Liver (tissue), 9 donors: ENCODE measurements around the gene FOXM1. TPM values are rescaled to one million over a fixed set of nuclear protein-coding genes. Genes with fewer than 3 reads are reported as not detected.

Source experiments
- DNase-seq: peaks from one replicate; pipeline ENCODE4 v3.0.0-alpha.2; 2017; ENCODE audit warnings: low spot score
- H3K27ac ChIP-seq, 2 donors: one replicate each; pipeline ENCODE4 v1.7.0; 2013; ENCODE audit warnings: inconsistent platforms in 2 of 2, low read length in 2 of 2, control low read depth in 1 of 2, low read depth in 1 of 2, mild to moderate bottlenecking in 1 of 2
- H3K27me3 ChIP-seq, 4 donors: one replicate each; pipeline versions ENCODE4 v1.6.1 to v1.7.0; 2013; ENCODE audit warnings: low read length in 3 of 4, inconsistent platforms in 1 of 4, mild to moderate bottlenecking in 1 of 4, moderate library complexity in 1 of 4; ENCODE audit not compliant: control insufficient read depth in 4 of 4, insufficient read depth in 4 of 4
- H3K36me3 ChIP-seq, 4 donors: one replicate each; pipeline versions ENCODE4 v1.6.1 to v1.7.0; 2013; ENCODE audit warnings: low read length in 3 of 4, mild to moderate bottlenecking in 3 of 4, low read depth in 1 of 4, moderate library complexity in 1 of 4; ENCODE audit not compliant: control insufficient read depth in 4 of 4, insufficient read depth in 3 of 4
- H3K4me1 ChIP-seq, 4 donors: one replicate each; pipeline versions ENCODE4 v1.6.1 to v1.7.0; 2013; ENCODE audit warnings: low read length in 3 of 4, mild to moderate bottlenecking in 3 of 4, moderate library complexity in 1 of 4; ENCODE audit not compliant: control insufficient read depth in 4 of 4, insufficient read depth in 4 of 4
- H3K4me3 ChIP-seq, 3 donors: one replicate each; pipeline versions ENCODE4 v1.6.1 to v1.7.0; 2013; ENCODE audit warnings: low read length in 3 of 3, control low read depth in 1 of 3, low read depth in 1 of 3, mild to moderate bottlenecking in 1 of 3
- H3K9ac ChIP-seq, 2 donors: one replicate each; pipeline ENCODE4 v1.7.0; 2013; ENCODE audit warnings: low read length in 2 of 2, mild to moderate bottlenecking in 2 of 2, moderate library complexity in 2 of 2, control low read depth in 1 of 2, low read depth in 1 of 2
- H3K9me3 ChIP-seq, 4 donors: one replicate each; pipeline versions ENCODE4 v1.6.1 to v1.7.0; 2013; ENCODE audit warnings: low read length in 3 of 4; ENCODE audit not compliant: control insufficient read depth in 4 of 4
- ATF3 ChIP-seq: IDR thresholded peaks from 2 replicates; pipeline ENCODE4 v1.6.1; 2016; ENCODE audit warnings: antibody characterized with exemption
- CTCF ChIP-seq: fragments of 150-350 bp; IDR thresholded peaks from 2 replicates; pipeline ENCODE4 v1.5.1; 2017; ENCODE audit warnings: improper control_type of control experiment, low read depth, low read length; ENCODE audit not compliant: missing input control
- EGR1 ChIP-seq, 2 donors: IDR thresholded peaks; 2 replicates each; pipeline ENCODE4 v1.6.1; 2016 to 2018; ENCODE audit warnings: antibody characterized with exemption in 2 of 2, low read depth in 2 of 2
- FOXA1 ChIP-seq: IDR thresholded peaks from 2 replicates; pipeline ENCODE4 v1.6.1; 2016; ENCODE audit warnings: antibody characterized with exemption
- GABPA ChIP-seq, 2 donors: IDR thresholded peaks in 1 of 2; conservative IDR thresholded peaks in 1 of 2; 2 replicates each; pipeline ENCODE4 v1.6.1; 2016; ENCODE audit warnings: antibody characterized with exemption in 2 of 2, mild to moderate bottlenecking in 1 of 2, moderate library complexity in 1 of 2
- HNF4A ChIP-seq, 2 donors: conservative IDR thresholded peaks; 2 replicates each; pipeline ENCODE4 v1.6.1; 2016; ENCODE audit warnings: antibody characterized with exemption in 2 of 2, mild to moderate bottlenecking in 2 of 2
- HNF4G ChIP-seq: IDR thresholded peaks from 2 replicates; pipeline ENCODE4 v1.6.1; 2016; ENCODE audit warnings: antibody characterized with exemption
- JUND ChIP-seq, 2 donors: IDR thresholded peaks; 2 replicates each; pipeline ENCODE4 v1.6.1; 2016; ENCODE audit warnings: antibody characterized with exemption in 2 of 2
- NR2F2 ChIP-seq: IDR thresholded peaks from 2 replicates; pipeline ENCODE4 v1.6.1; 2016; ENCODE audit warnings: antibody characterized with exemption
- RAD21 ChIP-seq, 2 donors: IDR thresholded peaks; 2 replicates each; pipeline ENCODE4 v1.6.1; 2016; ENCODE audit warnings: antibody characterized with exemption in 2 of 2, mild to moderate bottlenecking in 2 of 2
- RXRA ChIP-seq, 2 donors: IDR thresholded peaks; 2 replicates each; pipeline ENCODE4 v1.6.1; 2017 to 2018; ENCODE audit warnings: antibody characterized with exemption in 2 of 2, mild to moderate bottlenecking in 1 of 2
- SP1 ChIP-seq: IDR thresholded peaks from 2 replicates; pipeline ENCODE4 v1.6.1; 2018; ENCODE audit warnings: antibody characterized with exemption, mild to moderate bottlenecking
- TAF1 ChIP-seq: conservative IDR thresholded peaks from 2 replicates; pipeline ENCODE4 v1.6.1; 2016; ENCODE audit warnings: antibody characterized with exemption, mild to moderate bottlenecking
- YY1 ChIP-seq: IDR thresholded peaks from 2 replicates; pipeline ENCODE4 v1.6.1; 2016; ENCODE audit warnings: antibody characterized with exemption, mild to moderate bottlenecking
- WGBS: extraction: QIAGEN DNeasy Blood & Tissue Kit; methylation state at CpG from one replicate; pipeline ENCODE4 v1.1.7; 2013; 5-methylcytosine and 5-hydroxymethylcytosine counted together
- polyA plus RNA-seq, 2 donors: library from polyadenylated mRNA; stranded (reverse) in 1 of 2; unstranded in 1 of 2; fragments of 200-250 nt in 1 of 2; fragments of >200 nt in 1 of 2; fragmentation: Nextera tagmentation in 1 of 2; extraction: Ambion mirVana in 1 of 2; gene quantifications; one replicate each; pipeline versions ENCODE4 v1.2.1 to v1.2.3, GENCODE V29; 2013 to 2015
- total RNA-seq, 2 donors: library from RNA; depleted of rRNA; stranded (reverse); fragments of >200 nt; gene quantifications; one replicate each; pipeline ENCODE4 v1.2.3, GENCODE V29; 2014
- TF ChIP-seq, protein P1 (sequence below): IDR thresholded peaks from 2 replicates; pipeline ENCODE4 v1.6.1; 2016; ENCODE audit warnings: antibody characterized with exemption
- TF ChIP-seq, protein P2 (sequence below): IDR thresholded peaks from 2 replicates; pipeline ENCODE4 v1.6.1; 2016; ENCODE audit warnings: antibody characterized with exemption, mild to moderate bottlenecking
- TF ChIP-seq, protein P3 (sequence below): IDR thresholded peaks from 2 replicates; pipeline ENCODE4 v1.6.1; 2016; ENCODE audit warnings: antibody characterized with exemption
- donor health status: healthy.
- donor health status: healthy.
- donor health status: healthy.
- donor health status: healthy.
- donor health status: healthy.

FOXM1 gene
- total and polyA plus RNA-seq, 4 donors = 0.81 to 10.3 (median 4.6) TPM; not detected in 1

DNA sequence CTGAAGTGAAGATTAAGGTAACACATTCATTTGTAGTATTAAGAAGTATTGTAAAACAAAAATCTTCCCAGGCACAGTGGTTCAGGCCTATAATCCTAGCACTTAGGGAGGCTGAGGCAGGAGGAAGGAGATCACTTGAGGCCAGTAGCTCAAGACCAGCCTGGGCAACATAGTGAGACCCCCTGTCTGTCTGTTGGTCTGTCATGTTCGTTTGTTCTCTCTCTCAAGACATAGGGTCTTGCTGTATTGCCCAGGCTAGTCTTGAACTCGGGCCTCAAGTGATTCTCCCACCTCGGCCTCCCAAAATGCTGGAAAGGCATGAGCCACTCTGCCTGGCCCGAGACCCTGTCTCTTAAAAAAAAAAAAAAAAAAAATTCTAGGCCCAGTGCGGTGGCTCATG, 20.4 kb upstream of the FOXM1 start:
- H3K4me3 ChIP-seq = no peak overlapping the region
- no peaks in the 10 kb centered on the region for H3K27me3 ChIP-seq
- no peak overlapping the region for H3K27ac ChIP-seq
- DNase-seq = no peak
- WGBS = over 99% methylated on average over 5 of the region's 5 CpGs
- no peak overlapping the region for H3K9ac ChIP-seq
- no peaks in the 10 kb centered on the region for H3K36me3 ChIP-seq
- H3K4me1 ChIP-seq = peaks cover 0 to 5% (median 0%) of the 10 kb centered on the region in 4 donors
- H3K9me3 ChIP-seq = no peaks in the 10 kb centered on the region
- TF ChIP-seq, protein P1, sequence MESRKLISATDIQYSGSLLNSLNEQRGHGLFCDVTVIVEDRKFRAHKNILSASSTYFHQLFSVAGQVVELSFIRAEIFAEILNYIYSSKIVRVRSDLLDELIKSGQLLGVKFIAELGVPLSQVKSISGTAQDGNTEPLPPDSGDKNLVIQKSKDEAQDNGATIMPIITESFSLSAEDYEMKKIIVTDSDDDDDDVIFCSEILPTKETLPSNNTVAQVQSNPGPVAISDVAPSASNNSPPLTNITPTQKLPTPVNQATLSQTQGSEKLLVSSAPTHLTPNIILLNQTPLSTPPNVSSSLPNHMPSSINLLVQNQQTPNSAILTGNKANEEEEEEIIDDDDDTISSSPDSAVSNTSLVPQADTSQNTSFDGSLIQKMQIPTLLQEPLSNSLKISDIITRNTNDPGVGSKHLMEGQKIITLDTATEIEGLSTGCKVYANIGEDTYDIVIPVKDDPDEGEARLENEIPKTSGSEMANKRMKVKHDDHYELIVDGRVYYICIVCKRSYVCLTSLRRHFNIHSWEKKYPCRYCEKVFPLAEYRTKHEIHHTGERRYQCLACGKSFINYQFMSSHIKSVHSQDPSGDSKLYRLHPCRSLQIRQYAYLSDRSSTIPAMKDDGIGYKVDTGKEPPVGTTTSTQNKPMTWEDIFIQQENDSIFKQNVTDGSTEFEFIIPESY = no peak
- TF ChIP-seq CTCF (no peak), YY1 (no peak), HNF4G (no peak), RAD21 (IDR thresholded peaks at IDR 0.05) (no peak), ATF3 (no peak), TAF1 (no peak), JUND (IDR thresholded peaks at IDR 0.05) (no peak), NR2F2 (no peak), RXRA (IDR thresholded peaks at IDR 0.05) (no peak), EGR1 (IDR thresholded peaks at IDR 0.05; ENCODE audit: low read depth in 2 of 2) (no peak), SP1 (no peak), GABPA (IDR thresholded peaks at IDR 0.05 in 1 of 2, conservative IDR thresholded peaks at IDR 0.05 in 1 of 2) (no peak)
- TF ChIP-seq, protein P2, sequence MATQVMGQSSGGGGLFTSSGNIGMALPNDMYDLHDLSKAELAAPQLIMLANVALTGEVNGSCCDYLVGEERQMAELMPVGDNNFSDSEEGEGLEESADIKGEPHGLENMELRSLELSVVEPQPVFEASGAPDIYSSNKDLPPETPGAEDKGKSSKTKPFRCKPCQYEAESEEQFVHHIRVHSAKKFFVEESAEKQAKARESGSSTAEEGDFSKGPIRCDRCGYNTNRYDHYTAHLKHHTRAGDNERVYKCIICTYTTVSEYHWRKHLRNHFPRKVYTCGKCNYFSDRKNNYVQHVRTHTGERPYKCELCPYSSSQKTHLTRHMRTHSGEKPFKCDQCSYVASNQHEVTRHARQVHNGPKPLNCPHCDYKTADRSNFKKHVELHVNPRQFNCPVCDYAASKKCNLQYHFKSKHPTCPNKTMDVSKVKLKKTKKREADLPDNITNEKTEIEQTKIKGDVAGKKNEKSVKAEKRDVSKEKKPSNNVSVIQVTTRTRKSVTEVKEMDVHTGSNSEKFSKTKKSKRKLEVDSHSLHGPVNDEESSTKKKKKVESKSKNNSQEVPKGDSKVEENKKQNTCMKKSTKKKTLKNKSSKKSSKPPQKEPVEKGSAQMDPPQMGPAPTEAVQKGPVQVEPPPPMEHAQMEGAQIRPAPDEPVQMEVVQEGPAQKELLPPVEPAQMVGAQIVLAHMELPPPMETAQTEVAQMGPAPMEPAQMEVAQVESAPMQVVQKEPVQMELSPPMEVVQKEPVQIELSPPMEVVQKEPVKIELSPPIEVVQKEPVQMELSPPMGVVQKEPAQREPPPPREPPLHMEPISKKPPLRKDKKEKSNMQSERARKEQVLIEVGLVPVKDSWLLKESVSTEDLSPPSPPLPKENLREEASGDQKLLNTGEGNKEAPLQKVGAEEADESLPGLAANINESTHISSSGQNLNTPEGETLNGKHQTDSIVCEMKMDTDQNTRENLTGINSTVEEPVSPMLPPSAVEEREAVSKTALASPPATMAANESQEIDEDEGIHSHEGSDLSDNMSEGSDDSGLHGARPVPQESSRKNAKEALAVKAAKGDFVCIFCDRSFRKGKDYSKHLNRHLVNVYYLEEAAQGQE = no peak
- TF ChIP-seq, protein P3, sequence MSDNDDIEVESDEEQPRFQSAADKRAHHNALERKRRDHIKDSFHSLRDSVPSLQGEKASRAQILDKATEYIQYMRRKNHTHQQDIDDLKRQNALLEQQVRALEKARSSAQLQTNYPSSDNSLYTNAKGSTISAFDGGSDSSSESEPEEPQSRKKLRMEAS = no peak

DNA sequence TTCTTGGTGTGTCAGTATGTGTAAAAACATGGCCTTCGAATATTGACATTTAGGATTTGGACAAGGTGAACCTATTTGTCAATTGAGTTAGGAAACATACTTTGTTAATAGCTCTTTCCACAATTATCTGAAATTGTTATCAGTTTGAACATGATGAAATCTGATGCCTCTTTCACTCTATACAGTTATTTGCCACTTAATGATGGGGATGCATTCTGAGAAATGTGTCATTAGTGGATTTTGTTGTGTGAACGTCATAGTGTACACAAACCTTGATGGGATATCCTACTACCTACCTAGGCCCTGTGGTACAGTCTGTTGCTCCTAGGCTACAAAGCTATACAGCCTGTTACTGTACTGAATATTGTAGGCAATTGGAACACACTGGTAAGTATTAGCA, 18.5 kb upstream of the FOXM1 start:
- no peak overlapping the region for H3K4me3 ChIP-seq
- 85% methylated on average over 2 of the region's 2 CpGs for WGBS
- no peaks in the 10 kb centered on the region for H3K27me3 ChIP-seq
- H3K4me1 ChIP-seq = peaks cover 0 to 6% (median 2%) of the 10 kb centered on the region in 4 donors
- no peaks in the 10 kb centered on the region for H3K9me3 ChIP-seq
- no peak for DNase-seq
- H3K9ac ChIP-seq = no peak overlapping the region
- no peaks in the 10 kb centered on the region for H3K36me3 ChIP-seq
- no peak overlapping the region for H3K27ac ChIP-seq
- TF ChIP-seq TAF1 (no peak), NR2F2 (no peak), EGR1 (IDR thresholded peaks at IDR 0.05; ENCODE audit: low read depth in 2 of 2) (no peak), RXRA (IDR thresholded peaks at IDR 0.05) (no peak), HNF4A (conservative IDR thresholded peaks at IDR 0.05) (no peak), ATF3 (no peak), RAD21 (IDR thresholded peaks at IDR 0.05) (no peak), HNF4G (no peak), SP1 (no peak), FOXA1 (no peak), JUND (IDR thresholded peaks at IDR 0.05) (no peak)
- TF ChIP-seq, protein P3 = no peak
- TF ChIP-seq, protein P1 = no peak
- TF ChIP-seq, protein P2 = no peak
